HT1080 (cell line): ENCODE measurements around the gene ST3GAL3. TPM values are rescaled to one million over a fixed set of nuclear protein-coding genes. Genes with fewer than 3 reads are reported as not detected.
"Not testable (repeated sequence)": the region's sequence is repeated elsewhere in the genome, so short reads cannot be mapped to it uniquely, and the experiment has no call there.

Experiments used
- DNase-seq: peaks from one replicate; pipeline ENCODE4 v3.0.0-alpha.2; 2015; ENCODE audit warnings: low read depth
- total RNA-seq: library from RNA; depleted of rRNA; stranded (reverse); fragments of >200 nt; shearing (Covaris generic); gene quantifications from 2 replicates; pipeline ENCODE4 v1.2.3, GENCODE V29; 2014

ST3GAL3 gene
- total RNA-seq, 1 experiment from 2014 or later, result 11.6 TPM

- DNase-seq, result no peak
These were observed 110.1 kb downstream of the ST3GAL3 start for GRCh38 chr1:43817304-43817939.

DNA sequence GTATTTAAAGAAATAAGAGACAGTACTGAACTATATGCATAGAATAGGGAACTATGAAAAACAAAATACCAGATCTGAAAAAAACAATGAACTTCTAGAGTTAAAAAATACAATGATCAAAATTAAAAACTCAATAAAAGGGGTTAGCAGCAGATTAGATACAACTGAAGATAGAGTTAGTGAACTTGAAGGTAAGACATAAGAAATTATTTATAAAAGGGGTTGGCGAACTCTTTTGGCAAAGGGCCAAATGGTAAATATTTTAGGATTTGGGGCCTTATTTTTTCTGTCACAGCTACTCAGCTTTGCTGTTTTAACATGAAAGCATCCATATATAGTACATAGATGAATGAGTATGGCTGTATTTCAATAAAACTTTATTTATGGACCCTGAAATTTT, 111.4 kb downstream of the ST3GAL3 start:
- DNase-seq, result no peak

GRCh38 chr1:43819357-43819756, 112.0 kb downstream of the ST3GAL3 start:
- no peak for DNase-seq

- no peak for DNase-seq
These were observed 114.1 kb downstream of the ST3GAL3 start for GRCh38 chr1:43821471-43821870.

- peak; percentile 94 for DNase-seq
These were observed 114.8 kb downstream of the ST3GAL3 start for GRCh38 chr1:43822040-43822690.

DNA sequence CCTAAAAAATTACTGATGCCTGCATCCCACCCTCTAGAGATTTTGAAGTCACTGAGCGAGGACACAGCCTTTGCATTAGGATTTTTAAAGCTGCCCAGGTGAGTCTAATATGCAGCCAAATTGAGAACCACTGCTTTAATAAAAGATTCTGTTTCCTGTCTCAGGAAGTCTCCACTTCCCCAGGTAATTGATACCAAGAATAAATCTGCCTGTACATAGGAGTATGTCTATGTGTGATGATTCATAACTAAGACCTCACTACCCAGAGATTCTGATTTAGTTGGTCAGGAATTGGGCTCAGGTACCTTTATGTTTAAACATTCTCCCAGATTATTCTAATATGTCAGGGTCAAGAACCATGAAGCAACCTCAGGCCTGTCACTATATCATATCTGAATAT, 117.5 kb downstream of the ST3GAL3 start:
- DNase-seq, result no peak

DNA sequence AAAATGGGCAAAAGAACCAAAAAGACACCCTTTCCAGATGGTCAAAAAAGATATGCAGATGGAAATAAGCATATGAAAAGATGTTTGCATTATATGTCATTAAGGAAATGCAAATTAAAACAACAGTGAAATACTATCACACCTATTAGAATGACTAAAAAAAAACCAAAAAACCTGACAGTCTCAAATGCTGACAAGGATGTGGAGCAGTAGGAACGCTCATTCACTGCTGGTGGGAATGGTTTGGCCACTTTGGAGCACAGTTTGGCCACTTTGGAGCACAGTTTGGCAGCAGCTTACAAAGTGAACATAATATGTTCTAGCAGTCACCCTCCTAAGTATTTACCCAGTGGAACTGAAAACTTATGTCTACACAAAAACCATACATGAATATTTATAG, 121.2 kb downstream of the ST3GAL3 start:
- no peak for DNase-seq

GRCh38 chr1:43830802-43831201, 123.5 kb downstream of the ST3GAL3 start:
- DNase-seq, result no peak

DNA sequence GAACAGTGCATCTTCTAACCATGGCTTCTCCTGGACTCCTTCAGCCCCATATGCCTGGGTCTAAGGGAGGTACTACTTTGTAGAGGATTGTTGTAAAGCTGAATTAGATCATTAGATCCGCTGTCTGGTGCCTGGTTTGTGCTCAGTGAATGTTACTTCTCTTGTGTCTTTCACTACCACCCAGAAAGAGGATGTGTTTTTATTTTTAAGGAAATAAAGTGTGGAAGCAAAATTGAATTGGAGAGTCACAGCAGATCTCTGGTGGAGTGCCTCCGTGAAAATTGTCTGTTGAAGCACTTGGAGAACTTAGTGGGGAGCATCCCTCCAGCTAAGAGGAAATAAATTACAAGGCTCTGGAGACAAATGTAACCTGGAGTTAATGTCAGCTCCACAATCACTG, 124.5 kb downstream of the ST3GAL3 start:
- DNase-seq, result no peak

- DNase-seq, result no peak
These were observed 124.9 kb downstream of the ST3GAL3 start for GRCh38 chr1:43832255-43832654.

- DNase-seq, result no peak
These were observed 125.7 kb downstream of the ST3GAL3 start for GRCh38 chr1:43832998-43833397.

GRCh38 chr1:43833902-43834279, 126.6 kb downstream of the ST3GAL3 start:
- DNase-seq, result not testable (repeated sequence)

DNA sequence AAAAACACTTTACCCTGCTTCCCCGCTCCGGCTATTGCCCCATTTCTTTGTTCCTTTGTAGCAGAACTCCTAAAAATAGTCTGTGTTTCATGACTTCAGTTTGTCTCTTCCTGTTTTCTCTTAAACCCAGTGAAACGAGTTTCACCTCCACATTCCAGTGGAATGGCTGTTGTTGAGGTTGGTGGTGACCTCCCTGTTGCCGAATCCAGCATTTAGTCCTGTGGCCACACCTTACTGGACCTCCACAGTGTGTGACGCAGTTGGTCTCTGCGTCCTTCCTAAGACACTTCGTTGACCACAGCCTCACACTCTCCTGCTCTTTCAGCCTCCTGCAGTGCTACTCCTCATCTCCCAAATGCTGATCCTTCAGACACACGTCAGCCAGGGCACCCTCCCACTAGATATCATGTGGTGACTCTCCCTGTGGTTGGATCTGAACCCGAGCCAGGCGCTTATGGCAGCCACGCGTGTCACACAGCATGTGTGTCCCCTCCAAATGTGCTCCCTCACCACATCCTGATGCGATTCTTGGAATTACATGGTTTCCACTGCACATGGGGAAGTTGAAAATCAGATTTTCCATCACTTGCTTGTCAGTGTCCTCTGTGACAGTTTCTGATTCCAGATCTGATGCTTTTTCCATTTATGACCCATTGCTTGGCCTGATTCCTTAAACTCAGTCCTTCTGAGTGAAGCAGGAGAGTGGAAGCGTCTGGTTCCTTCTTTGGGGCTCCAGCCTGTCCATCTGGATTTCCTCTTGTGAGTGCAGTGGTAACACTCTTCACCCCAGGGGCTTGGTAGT, 127.1 kb downstream of the ST3GAL3 start:
- peak; percentile 99 for DNase-seq

DNA sequence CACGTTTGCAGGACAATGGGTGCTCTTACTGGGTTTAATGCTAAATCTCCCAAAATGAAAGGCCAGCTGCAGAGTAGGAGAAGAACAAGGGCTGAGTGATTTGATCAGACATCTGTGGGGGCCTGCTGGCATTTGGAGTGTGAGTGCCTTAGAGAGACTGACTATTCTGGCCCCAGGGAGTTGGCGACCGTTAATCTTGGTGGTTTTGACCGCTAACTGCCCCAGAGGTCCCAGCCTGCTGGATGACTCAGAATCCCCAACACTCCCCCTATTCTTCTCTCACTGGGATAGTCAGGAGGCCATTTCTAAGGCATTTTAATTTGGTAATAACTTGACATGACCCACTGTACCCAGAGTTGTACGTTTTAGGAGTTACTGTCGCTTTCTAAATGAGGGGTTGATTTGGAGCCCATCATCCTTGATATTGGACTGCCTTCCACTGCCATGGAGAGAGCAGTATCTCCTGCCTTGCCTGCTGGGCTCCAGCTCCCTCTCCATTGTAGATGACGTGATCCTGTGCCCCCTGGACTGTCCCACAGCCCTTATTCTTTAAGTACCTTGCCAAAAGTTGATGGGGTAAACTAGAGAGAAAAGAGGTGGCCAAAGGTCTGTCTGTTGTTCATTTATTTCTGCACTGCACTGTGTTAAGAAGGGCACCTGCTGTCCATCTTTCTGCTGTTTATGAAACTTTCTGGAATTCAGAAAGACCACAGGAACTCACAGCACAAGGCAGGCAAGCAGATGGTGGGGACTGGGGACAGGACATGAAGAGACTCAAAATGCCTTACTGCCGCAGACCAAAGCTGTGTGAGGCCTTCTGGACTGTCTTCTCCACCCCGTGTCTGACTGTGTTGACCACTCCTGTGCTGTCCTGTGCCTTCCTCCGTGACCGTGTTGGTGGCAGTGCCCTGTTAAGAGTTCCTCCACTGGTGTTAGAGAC, 128.0 kb downstream of the ST3GAL3 start:
- peak; percentile 96 for DNase-seq

DNA sequence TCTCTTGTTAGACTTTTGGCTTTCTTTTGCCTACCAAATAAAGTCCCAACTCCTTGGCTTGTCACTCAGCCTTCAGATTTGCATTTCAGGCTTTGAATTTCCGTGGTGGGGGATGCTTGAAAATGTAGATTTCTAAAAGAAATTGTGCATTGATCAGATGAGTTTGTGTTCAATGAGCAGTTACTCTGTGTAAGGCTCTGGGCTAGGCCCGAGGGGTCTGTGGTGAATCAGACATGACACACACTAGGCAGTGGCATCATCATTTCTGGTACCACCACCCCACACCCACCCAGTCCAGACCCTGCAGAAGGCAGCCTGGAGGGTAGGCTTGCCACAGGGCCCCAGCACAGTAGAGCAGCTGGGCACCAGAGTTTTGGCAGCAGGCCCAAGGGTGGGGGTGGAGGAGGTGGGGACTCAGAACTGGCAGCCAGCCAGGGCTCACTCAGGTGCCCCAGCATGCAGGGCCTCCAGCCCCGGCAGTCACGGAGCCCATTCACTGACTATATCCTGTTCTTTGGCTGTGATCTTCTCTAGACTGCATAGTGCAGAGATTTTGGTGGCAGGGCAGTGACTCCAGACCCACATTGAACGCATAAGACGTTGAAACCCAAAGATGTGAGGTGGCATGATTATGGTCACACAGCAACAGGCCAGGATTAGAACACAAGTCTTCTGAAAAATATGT, 129.1 kb downstream of the ST3GAL3 start:
- DNase-seq, result peak; percentile 92

- DNase-seq, result no peak
These were observed 131.7 kb downstream of the ST3GAL3 start for GRCh38 chr1:43839056-43839455.

DNA sequence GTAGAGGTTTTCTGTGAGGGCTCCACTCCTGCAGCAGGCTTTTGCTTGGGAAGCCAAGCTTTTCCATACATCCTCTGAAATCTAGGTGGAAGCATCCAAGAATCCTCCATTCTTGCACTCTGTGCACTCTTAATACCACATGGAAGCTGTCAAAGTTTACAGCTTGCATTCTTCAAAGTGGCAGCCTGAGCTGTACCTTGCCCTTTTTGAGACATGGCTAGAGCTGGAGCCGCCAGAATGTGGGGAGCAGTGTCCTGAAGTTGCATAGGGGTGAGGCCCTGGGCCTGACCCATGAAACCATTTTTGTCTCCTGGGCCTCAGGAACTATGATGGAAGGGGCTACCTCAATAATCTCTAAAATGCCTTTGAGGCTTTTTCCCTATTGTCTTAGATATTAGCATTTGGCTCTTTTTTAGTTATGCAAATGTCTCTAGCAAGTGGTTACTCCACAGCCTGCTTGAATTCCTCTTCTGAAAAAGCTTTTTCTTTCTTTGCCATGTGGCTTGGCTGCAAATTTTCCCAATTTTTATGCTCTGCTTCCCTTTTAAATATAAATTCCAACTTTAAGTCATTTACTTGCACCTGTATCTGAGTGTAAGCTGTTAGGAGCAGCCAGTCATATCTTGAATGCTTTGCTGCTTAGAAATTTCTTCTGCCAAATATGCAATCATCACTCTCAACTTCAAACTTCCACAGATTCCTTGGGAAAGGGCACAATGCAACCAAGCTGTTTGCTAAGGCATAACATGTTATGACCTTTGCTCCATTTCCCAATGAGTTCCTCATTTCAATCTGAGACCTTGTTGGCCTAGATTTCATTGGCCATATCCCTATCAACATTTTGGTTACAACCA, 134.2 kb downstream of the ST3GAL3 start:
- DNase-seq, result no peak

DNA sequence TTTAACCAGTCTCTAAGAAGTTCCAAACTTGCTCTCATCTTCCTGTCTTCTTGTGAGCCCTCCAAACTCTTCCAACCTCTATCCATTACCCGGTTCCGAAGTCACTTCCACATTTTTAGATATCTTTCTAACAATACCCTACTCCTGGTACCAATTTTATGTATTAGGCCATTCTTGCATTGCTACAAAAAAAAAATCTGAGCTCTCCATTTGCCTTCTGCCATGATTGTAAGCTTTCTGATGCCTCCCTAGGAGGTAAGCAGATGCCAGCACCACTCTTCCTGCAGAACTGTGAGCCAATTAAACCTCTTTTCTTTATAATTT, 134.8 kb downstream of the ST3GAL3 start:
- DNase-seq, result no peak

GRCh38 chr1:43843684-43844083, 136.3 kb downstream of the ST3GAL3 start:
- no peak for DNase-seq

DNA sequence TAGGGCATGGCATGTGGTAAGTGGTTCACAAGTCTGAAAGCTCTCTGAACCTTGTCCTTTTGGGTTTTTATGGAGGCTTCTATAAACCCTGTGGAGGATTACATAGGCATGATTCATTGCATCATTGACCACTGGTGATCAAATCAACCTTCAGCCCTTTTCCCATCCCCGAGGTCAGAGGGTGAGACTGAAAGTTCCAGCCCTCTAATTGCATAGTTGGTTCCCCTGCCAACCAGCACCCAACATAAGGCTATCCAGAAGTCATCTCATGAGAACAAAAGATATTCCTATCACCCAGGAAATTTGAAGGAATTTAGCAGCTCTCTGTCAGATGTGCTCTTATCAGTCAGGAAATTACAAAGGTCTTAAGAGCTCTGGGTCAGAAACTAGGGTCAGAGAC, 136.8 kb downstream of the ST3GAL3 start:
- DNase-seq, result peak; percentile 21
